ENCODE measurements around the gene PARVG.

- TF ChIP-seq CTCF (IDR thresholded peaks at IDR 0.05; ENCODE audit: low read depth, low read length) = no peak
- no peak for TF ChIP-seq EZH2phosphoT487 (IDR thresholded peaks at IDR 0.05; ENCODE audit: low read depth)
Measured at GRCh38 chr22:44220727-44221680, 40.3 kb downstream of the PARVG start.

Measured in OCI-LY3 (cell line).